ENCODE measurements around the gene SMOC2. TPM values are rescaled to one million over a fixed set of nuclear protein-coding genes. Genes with fewer than 3 reads are reported as not detected.

The SMOC2 gene
- total RNA-seq, 2 experiments from 2014 or later = not detected

DNA sequence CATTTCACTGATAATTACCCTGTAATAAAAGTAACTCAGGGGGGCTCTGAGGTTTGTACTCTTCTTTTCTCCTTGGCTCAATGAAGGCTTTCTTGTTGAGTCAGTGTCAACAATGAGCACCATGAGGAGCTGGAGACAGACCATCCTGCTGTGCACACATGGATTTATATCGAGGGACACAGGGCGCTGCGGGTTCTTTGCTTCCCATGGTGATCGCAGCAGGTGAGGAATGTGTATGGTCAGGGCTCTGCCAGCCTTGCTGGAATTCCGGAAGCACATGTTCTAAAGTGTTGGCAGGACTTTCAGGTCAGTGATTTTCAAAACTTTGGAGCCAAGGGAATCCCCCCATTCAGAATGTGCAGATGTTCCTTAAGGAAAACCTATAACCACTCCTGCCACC is 27.1 kb downstream of the SMOC2 start:
- CTCF ChIA-PET = no interaction called here
- no peaks in the 10 kb centered on the region for H3K9me3 Mint-ChIP-seq (ENCODE audit: low read depth)
- H3K4me3 Mint-ChIP-seq = no peak overlapping the region
- H3K4me1 Mint-ChIP-seq = no peaks in the 10 kb centered on the region
- H3K36me3 Mint-ChIP-seq = no peaks in the 10 kb centered on the region
- H3K27ac Mint-ChIP-seq = no peak overlapping the region
- DNase-seq (no peak), ATAC-seq (no peak)
- no peaks in the 10 kb centered on the region for H3K27me3 Mint-ChIP-seq

DNA sequence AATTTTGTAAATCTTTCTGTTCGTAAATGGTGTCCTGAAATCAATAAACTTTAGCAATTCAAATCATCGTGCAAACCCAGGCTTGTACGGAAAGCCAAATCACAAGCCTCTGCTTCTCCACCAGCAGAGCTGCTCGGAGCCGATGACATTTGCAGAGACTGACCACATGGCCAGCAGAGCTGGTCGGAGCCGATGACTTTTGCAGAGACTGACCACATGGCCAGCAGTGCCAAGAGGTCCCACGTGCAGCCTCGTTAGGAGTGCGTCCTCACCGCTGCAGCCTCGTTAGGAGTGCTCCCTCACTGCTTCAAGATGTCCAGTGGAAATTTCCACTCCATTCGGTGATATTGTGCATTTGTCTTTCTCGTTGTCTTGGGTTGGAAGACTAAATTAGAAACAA is 28.5 kb downstream of the SMOC2 start:
- H3K9me3 Mint-ChIP-seq (ENCODE audit: low read depth) = no peaks in the 10 kb centered on the region
- H3K4me3 Mint-ChIP-seq = no peak overlapping the region
- DNase-seq (no peak), ATAC-seq (no peak)
- no peak overlapping the region for H3K27ac Mint-ChIP-seq
- CTCF ChIA-PET = no interaction called here
- no peaks in the 10 kb centered on the region for H3K27me3 Mint-ChIP-seq
- H3K36me3 Mint-ChIP-seq = no peaks in the 10 kb centered on the region
- H3K4me1 Mint-ChIP-seq = no peaks in the 10 kb centered on the region

DNA sequence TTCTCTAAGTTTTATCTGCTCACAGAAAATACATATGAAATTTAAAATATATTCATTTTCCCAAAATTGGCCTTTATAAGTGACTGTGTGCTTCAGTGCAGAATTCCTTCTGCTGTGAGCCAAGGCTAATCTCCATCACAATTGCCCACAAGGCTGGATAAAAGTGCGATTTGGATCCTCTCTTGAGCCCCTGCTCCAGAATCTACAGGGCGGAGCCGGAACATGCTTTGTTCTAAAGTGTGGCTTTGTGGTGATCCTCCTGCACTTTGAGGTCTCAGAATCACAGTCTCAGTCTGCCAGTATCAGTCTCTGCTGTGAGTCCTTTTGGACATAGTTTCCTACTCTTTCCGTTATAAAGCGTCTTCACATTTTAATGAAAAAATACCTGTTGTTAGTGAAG is 28.9 kb downstream of the SMOC2 start:
- Mint-ChIP-seq H3K4me1 (no peaks in the 10 kb centered on the region), H3K9me3 (ENCODE audit: low read depth) (no peaks in the 10 kb centered on the region), H3K36me3 (no peaks in the 10 kb centered on the region), H3K27me3 (no peaks in the 10 kb centered on the region), H3K4me3 (no peak overlapping the region), H3K27ac (no peak overlapping the region)
- no peak for ATAC-seq
- no peak for DNase-seq
- CTCF ChIA-PET = no interaction called here

DNA sequence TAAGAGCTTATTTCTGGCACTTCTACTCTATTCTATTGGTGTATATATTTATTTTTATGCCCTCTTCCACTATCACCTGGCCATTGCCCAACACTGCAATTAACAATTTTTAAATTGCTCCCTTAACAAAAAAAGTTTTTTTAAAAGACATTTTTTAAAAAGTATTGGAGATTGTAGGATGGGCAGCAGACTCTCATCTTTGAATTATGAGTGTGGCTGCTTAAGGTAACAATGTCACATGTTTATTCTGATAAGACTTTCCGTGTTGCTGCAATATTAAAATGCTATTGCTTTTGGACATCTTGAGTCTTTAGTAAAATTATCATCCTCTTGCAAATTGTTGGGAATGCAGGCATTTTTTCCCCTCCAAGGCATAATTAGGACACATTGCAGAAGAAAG is 31.4 kb downstream of the SMOC2 start:
- Mint-ChIP-seq H3K27ac (no peak overlapping the region), H3K4me3 (no peak overlapping the region), H3K36me3 (no peaks in the 10 kb centered on the region), H3K27me3 (no peaks in the 10 kb centered on the region), H3K9me3 (ENCODE audit: low read depth) (peaks cover 3% of the 10 kb centered on the region), H3K4me1 (no peaks in the 10 kb centered on the region)
- ATAC-seq (no peak), DNase-seq (no peak)
- CTCF ChIA-PET = no interaction called here

DNA sequence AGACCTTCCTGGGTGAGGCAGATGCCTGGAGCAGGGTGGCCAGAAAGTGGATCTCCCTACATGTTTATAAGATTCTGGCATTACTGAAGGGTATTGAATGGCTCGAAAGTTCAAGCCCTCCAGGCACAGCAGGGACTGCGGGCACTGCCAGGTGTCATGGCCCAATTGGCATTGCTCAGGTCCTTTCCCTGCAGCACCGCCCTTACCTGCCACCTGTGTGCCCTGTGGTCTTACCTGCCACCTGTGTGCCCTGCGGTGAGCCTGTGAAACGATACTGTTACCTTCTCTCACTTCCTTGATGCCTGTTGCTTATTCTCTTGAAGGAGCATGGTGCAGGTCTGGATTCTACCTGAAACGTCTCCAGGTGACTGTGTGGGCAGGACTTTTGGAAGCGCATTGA is 32.2 kb downstream of the SMOC2 start:
- H3K27me3 Mint-ChIP-seq = no peaks in the 10 kb centered on the region
- peaks cover 3% of the 10 kb centered on the region for H3K9me3 Mint-ChIP-seq (ENCODE audit: low read depth)
- no peak overlapping the region for H3K27ac Mint-ChIP-seq
- ATAC-seq = no peak
- H3K4me1 Mint-ChIP-seq = no peaks in the 10 kb centered on the region
- CTCF ChIA-PET = no interaction called here
- no peak overlapping the region for H3K4me3 Mint-ChIP-seq
- DNase-seq = no peak
- H3K36me3 Mint-ChIP-seq = no peaks in the 10 kb centered on the region

DNA sequence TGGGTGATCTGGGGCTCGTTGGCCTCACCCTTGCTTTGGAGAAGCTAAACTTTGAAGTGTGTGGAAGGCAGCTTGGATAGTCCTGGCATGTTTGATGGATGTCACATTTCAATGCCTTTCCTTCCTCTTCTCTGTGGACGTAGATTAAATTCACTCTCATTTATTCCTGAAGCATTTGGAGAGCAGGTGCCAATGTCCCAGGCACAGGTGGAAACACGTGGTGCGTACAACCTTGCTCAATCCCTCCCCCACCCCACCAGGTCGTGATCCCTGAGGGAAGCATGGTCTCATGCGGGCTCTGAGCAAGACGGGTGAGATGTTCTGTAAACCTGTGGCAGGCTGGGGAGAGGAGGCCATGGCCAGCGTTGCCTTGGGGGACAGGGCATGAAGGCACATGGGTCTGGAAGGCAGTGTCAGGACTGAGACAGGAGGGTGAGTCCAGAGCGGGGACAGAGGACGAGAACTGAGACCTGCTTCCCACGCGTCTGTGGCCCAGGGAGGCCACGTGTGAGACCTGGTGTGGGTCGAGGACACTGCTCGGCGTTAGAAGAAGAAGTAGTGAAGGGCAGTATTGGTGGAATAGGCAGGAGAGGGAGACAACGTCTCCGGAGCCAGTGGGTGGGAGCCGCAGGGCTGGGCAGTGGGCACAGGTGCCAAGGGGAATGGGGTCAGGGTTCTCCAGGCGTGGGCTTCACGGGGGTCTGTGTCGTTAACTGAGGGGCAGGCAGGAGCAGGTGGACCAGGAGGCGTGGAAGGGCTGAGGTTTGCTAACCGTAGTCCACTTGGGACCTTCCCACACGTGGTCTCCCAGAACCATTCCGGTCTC is 34.4 kb downstream of the SMOC2 start:
- no peak for ATAC-seq

DNA sequence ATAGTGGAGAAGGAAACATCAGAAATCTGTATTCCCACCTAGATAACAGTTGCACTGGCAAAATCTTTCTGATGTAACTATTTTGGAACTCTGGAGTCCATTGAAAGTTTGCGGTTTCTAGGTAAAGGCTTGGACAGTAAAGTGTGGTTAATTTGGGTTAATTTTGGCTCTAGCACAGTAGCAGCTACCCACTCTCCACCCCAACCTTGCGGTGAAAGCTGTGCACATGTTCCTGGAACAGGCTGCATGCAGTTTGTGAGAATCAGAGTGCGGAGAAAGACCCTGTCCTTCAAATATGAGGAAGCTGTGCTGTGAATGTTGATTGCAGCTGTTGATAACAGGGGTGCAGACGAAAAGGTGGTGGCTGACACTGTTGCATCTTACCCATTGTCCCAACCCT is 38.4 kb downstream of the SMOC2 start:
- ATAC-seq = no peak
- Mint-ChIP-seq H3K4me3 (no peak overlapping the region), H3K4me1 (no peaks in the 10 kb centered on the region), H3K27ac (no peak overlapping the region), H3K27me3 (peaks cover 6% of the 10 kb centered on the region), H3K9me3 (ENCODE audit: low read depth) (peaks cover 4% of the 10 kb centered on the region), H3K36me3 (no peaks in the 10 kb centered on the region)
- CTCF ChIA-PET = no interaction called here
- DNase-seq = no peak

More for the DNA sequence above, 34.4 kb downstream of the SMOC2 start:
- Mint-ChIP-seq H3K9me3 (ENCODE audit: low read depth) (peaks cover 4% of the 10 kb centered on the region), H3K36me3 (no peaks in the 10 kb centered on the region), H3K4me1 (no peaks in the 10 kb centered on the region), H3K27ac (no peak overlapping the region), H3K4me3 (no peak overlapping the region), H3K27me3 (peaks cover 1% of the 10 kb centered on the region)
- DNase-seq = no peak
- CTCF ChIA-PET = no interaction called here

DNA sequence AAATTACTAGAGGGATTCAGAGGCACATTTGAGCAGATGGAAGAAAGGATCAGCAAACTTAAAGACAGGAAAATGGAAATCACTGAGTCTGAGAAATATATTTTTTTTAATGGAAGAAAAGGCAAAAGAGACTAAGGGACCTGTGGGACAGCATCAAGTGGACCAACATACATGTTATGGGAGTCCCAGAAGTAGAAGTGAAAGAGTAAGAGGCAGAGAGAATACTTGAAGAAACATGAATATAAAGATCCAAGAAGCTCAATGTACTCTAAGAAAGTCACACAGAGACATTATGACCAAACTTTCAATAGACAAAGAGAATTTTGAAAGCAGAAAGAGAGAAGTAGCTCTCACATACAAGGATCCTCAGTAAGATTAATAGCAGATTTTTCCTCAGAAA is 39.5 kb downstream of the SMOC2 start:
- ATAC-seq = no peak
- no peak for DNase-seq
- H3K4me3 Mint-ChIP-seq = no peak overlapping the region
- peaks cover 6% of the 10 kb centered on the region for H3K27me3 Mint-ChIP-seq
- H3K4me1 Mint-ChIP-seq = no peaks in the 10 kb centered on the region
- H3K9me3 Mint-ChIP-seq (ENCODE audit: low read depth) = peaks cover 4% of the 10 kb centered on the region
- H3K36me3 Mint-ChIP-seq = no peaks in the 10 kb centered on the region
- CTCF ChIA-PET = no interaction called here
- no peak overlapping the region for H3K27ac Mint-ChIP-seq

DNA sequence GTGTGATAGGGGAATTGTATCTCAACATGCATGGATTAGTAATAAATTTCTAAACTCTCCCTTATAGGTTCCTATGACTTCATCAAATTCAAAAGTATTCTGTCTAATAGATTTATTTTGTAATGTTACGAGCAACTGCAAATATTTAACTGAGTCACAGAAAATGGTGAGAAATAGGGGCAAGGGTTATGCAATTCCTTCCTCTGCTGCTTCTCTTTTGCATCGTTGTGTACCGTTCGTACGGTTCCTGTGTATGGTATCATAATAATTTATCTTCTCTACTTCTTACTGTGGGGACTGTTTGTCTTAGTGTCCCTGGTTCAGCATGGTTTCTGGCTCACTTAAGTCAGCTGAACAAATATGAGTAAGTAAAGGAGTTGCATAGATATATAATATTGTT is 44.8 kb downstream of the SMOC2 start:
- H3K27me3 Mint-ChIP-seq = peaks cover under 1% of the 10 kb centered on the region
- no peak overlapping the region for H3K4me3 Mint-ChIP-seq
- ATAC-seq = no peak
- H3K4me1 Mint-ChIP-seq = no peaks in the 10 kb centered on the region
- no peaks in the 10 kb centered on the region for H3K9me3 Mint-ChIP-seq (ENCODE audit: low read depth)
- no peaks in the 10 kb centered on the region for H3K36me3 Mint-ChIP-seq
- CTCF ChIA-PET = no interaction called here
- no peak for DNase-seq
- no peak overlapping the region for H3K27ac Mint-ChIP-seq

DNA sequence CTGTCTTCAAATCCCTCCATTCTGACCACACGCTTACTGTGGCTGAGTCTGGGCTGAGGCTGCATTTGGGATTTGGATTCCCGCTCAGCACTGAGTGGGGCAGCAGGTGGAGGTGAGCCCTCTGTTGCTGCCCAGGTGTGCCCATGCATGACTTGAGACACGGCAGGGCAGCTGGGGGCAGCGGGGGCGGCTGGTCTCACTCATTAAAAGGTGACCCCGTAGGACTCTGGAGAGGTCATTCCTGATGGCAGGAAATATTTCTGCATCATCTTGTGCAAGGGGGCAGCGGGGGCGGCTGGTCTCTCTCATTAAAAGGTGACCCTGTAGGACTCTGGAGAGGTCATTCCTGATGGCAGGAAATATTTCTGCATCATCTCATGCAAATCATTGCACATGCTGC is 49.8 kb downstream of the SMOC2 start:
- CTCF ChIA-PET = no interaction called here

DNA sequence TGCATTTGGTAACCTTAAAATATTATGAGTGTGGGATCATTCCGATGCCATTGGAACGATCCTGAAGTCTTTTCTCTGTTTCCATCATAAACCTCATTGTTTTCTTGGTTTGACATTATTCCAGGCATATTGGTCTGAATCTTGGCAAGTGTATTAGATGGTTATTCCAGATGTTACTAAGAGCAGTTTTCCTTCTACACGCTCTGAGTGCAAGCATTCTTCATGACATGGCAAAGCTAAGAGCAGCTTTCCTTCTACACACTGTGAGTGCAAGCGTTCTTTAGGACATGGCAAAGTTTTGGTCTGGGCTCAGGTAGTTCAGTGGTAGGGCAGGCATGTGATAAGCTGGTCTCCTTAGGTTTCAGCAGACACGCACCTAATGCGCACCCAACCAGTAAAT is 53.0 kb downstream of the SMOC2 start:
- H3K27me3 Mint-ChIP-seq = no peaks in the 10 kb centered on the region
- DNase-seq (no peak), ATAC-seq (no peak)
- H3K27ac Mint-ChIP-seq = no peak overlapping the region
- no peaks in the 10 kb centered on the region for H3K36me3 Mint-ChIP-seq
- H3K4me3 Mint-ChIP-seq = no peak overlapping the region
- H3K9me3 Mint-ChIP-seq (ENCODE audit: low read depth) = no peaks in the 10 kb centered on the region
- CTCF ChIA-PET = no interaction called here
- H3K4me1 Mint-ChIP-seq = no peaks in the 10 kb centered on the region

More for the DNA sequence above, 49.8 kb downstream of the SMOC2 start:
- no peaks in the 10 kb centered on the region for H3K9me3 Mint-ChIP-seq (ENCODE audit: low read depth)
- H3K27ac Mint-ChIP-seq = no peak overlapping the region
- H3K4me3 Mint-ChIP-seq = no peak overlapping the region
- DNase-seq (no peak), ATAC-seq (no peak)
- no peaks in the 10 kb centered on the region for H3K27me3 Mint-ChIP-seq
- H3K4me1 Mint-ChIP-seq = no peaks in the 10 kb centered on the region
- no peaks in the 10 kb centered on the region for H3K36me3 Mint-ChIP-seq

DNA sequence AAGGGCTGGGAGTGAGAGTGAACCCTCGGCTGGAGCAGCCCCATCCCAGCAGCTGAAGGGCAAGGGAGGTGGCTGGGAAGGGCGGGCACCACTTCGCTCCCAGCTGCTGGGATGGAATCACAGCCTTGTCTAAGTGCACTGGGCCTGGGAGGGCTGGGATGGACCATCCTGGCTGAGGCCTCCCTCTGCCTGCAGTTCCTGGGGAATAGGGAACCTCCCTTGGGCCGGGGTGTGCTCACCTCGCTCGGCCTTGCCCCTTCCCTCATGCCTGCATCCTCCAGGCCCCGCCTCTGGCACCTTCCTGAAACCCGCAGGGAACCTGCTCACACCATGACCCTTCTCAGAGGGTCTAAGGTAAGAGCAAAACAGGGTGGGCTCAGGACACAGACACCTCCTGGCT is 53.7 kb downstream of the SMOC2 start:
- CTCF ChIA-PET = no interaction called here
- no peaks in the 10 kb centered on the region for H3K27me3 Mint-ChIP-seq
- DNase-seq (no peak), ATAC-seq (no peak)
- H3K4me3 Mint-ChIP-seq = no peak overlapping the region
- H3K9me3 Mint-ChIP-seq (ENCODE audit: low read depth) = no peaks in the 10 kb centered on the region
- no peaks in the 10 kb centered on the region for H3K36me3 Mint-ChIP-seq
- no peak overlapping the region for H3K27ac Mint-ChIP-seq
- H3K4me1 Mint-ChIP-seq = no peaks in the 10 kb centered on the region

DNA sequence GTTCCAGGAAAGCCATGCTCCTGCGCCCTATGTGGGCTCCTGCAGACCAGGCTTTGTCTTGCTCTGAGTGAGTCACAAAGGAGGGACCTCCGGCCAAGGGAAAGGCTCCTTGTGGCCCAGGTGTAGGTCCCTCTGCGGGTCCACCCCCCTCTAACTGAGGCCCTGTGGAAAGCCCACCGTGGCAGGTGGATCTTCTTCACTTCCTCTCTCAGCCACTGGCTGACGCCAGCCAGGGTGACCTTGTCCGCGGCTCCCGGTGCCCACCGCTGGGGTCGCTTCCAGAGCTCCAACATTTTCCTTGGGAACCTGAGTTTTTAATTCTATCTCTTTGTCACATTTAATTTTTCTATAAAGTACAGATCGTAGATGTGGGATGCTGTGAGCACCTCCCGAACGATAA is 54.1 kb downstream of the SMOC2 start:
- Mint-ChIP-seq H3K27ac (no peak overlapping the region), H3K4me3 (no peak overlapping the region), H3K36me3 (no peaks in the 10 kb centered on the region), H3K27me3 (no peaks in the 10 kb centered on the region), H3K9me3 (ENCODE audit: low read depth) (no peaks in the 10 kb centered on the region), H3K4me1 (no peaks in the 10 kb centered on the region)
- DNase-seq = no peak
- no peak for ATAC-seq
- CTCF ChIA-PET = no interaction called here

DNA sequence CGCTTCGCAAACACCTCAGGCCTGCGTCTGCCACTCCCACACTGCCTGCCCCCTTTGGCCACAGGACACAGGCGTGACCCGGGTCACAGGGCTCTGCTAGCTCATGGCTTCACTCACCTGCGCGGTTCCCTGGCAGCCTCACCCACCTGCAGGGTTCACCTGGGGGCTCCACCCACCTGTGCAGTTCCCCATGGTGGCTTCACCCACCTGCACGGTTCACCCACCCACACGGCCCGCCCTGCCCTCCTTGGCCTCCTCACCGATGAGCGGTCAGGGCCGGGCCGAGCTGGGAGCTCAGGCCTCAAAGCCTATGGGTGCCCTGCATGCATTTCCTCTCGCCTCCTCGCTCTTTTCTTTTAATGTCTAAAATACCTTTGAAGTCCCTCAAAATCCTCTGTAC is 54.7 kb downstream of the SMOC2 start:
- no peaks in the 10 kb centered on the region for H3K36me3 Mint-ChIP-seq
- CTCF ChIA-PET = no interaction called here

More for the DNA sequence above, 54.7 kb downstream of the SMOC2 start:
- H3K9me3 Mint-ChIP-seq (ENCODE audit: low read depth) = no peaks in the 10 kb centered on the region
- ATAC-seq = no peak
- H3K27me3 Mint-ChIP-seq = no peaks in the 10 kb centered on the region
- no peak for DNase-seq
- H3K4me3 Mint-ChIP-seq = no peak overlapping the region
- no peak overlapping the region for H3K27ac Mint-ChIP-seq
- no peaks in the 10 kb centered on the region for H3K4me1 Mint-ChIP-seq

All from activated CD8-positive, alpha-beta memory T cell treated with anti-CD3 and anti-CD28 coated beads, Interleukin-2, amount 10 ng/mL, durations not matched to agents 7 days and 5 days (primary cell).